Chondrocyte (in vitro differentiated cells): ENCODE measurements around the gene SGSM1. TPM values are rescaled to one million over a fixed set of nuclear protein-coding genes. Genes with fewer than 3 reads are reported as not detected.

Source experiments
- DNase-seq: peaks from one replicate; pipeline ENCODE4 v3.0.0; 2021; ENCODE audit warnings: mixed read lengths, low spot score
- H3K27ac Mint-ChIP-seq: one replicate; pipeline ENCODE4 v1.8.0; 2021; ENCODE audit warnings: mild to moderate bottlenecking, moderate library complexity, mixed read lengths; ENCODE audit not compliant: unreplicated experiment
- H3K27me3 Mint-ChIP-seq: 2 replicates; pipeline ENCODE4 v1.8.0; 2021; ENCODE audit warnings: low read depth, mixed read lengths
- H3K36me3 Mint-ChIP-seq: 2 replicates; pipeline ENCODE4 v1.8.0; 2021; ENCODE audit warnings: low read depth, mixed read lengths
- H3K4me1 Mint-ChIP-seq: 2 replicates; pipeline ENCODE4 v1.8.0; 2021; ENCODE audit warnings: low read depth, mild to moderate bottlenecking, mixed read lengths
- H3K4me3 Mint-ChIP-seq: one replicate; pipeline ENCODE4 v1.8.0; 2021; ENCODE audit warnings: mild to moderate bottlenecking, moderate library complexity, mixed read lengths; ENCODE audit not compliant: unreplicated experiment
- H3K9me3 Mint-ChIP-seq: 2 replicates; pipeline ENCODE4 v1.8.0; 2021; ENCODE audit warnings: low read depth, mixed read lengths
- total RNA-seq: library from RNA; stranded (reverse); gene quantifications from 3 replicates; pipeline ENCODE4 v1.2.1, GENCODE V29; 2021
- TF ChIP-seq, protein P1 (sequence below): fragments of 200-600 bp; sonication (generic); IDR thresholded peaks from 2 replicates; pipeline ENCODE4 v1.5.0; 2021; ENCODE audit warnings: antibody characterized with exemption, mild to moderate bottlenecking, moderate library complexity

SGSM1 gene
- total RNA-seq, 1 donor from 2014 or later: 0.05 TPM

DNA sequence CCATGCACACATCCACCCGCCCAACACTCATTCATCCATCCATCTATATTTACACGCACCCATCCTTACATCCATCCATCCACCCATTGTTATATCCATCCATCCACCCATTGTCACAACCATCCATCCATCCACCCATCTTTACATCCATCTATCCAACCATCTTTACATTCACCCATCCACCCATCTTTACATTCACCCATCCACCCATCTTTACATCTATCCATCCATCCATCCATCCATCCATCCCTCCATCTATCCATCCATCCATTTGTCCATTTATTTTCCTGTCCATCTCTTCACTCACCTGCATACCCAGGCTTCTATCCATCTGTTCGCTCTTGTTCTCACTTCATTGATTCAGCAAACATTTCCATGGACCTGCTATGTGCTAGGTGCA, 49.8 kb downstream of the SGSM1 start:
- H3K9me3 Mint-ChIP-seq: no peaks in the 10 kb centered on the region
- H3K27me3 Mint-ChIP-seq: peaks cover 20% of the 10 kb centered on the region
- DNase-seq: no peak
- H3K4me1 Mint-ChIP-seq: no peaks in the 10 kb centered on the region
- H3K27ac Mint-ChIP-seq: no peak overlapping the region
- H3K36me3 Mint-ChIP-seq: no peaks in the 10 kb centered on the region
- no peak overlapping the region for H3K4me3 Mint-ChIP-seq
- TF ChIP-seq, protein P1, sequence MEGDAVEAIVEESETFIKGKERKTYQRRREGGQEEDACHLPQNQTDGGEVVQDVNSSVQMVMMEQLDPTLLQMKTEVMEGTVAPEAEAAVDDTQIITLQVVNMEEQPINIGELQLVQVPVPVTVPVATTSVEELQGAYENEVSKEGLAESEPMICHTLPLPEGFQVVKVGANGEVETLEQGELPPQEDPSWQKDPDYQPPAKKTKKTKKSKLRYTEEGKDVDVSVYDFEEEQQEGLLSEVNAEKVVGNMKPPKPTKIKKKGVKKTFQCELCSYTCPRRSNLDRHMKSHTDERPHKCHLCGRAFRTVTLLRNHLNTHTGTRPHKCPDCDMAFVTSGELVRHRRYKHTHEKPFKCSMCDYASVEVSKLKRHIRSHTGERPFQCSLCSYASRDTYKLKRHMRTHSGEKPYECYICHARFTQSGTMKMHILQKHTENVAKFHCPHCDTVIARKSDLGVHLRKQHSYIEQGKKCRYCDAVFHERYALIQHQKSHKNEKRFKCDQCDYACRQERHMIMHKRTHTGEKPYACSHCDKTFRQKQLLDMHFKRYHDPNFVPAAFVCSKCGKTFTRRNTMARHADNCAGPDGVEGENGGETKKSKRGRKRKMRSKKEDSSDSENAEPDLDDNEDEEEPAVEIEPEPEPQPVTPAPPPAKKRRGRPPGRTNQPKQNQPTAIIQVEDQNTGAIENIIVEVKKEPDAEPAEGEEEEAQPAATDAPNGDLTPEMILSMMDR: no peak

DNA sequence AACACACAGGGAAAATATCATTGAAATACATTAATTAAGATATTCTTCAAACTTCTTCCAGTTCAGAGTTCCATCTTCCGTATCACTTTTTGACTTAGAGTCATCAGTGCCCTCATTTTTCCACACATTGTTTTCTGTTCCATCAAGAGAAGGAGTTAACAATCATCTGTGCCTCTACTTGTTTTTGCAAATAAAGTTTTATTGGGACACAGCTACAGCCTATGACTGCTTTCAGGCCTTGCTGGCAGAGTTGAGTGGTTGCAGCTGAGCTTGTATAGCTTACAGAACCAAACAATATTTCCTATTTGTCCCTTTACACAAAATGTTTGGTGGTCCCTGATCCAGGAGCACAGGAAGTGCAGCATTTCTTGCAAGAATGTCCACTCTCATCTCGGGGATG, 51.6 kb downstream of the SGSM1 start:
- H3K27ac Mint-ChIP-seq: no peak overlapping the region
- H3K27me3 Mint-ChIP-seq: peaks cover 18% of the 10 kb centered on the region
- H3K9me3 Mint-ChIP-seq: no peaks in the 10 kb centered on the region
- DNase-seq: no peak
- H3K36me3 Mint-ChIP-seq: no peaks in the 10 kb centered on the region
- TF ChIP-seq, protein P1: no peak
- no peaks in the 10 kb centered on the region for H3K4me1 Mint-ChIP-seq
- H3K4me3 Mint-ChIP-seq: no peak overlapping the region

DNA sequence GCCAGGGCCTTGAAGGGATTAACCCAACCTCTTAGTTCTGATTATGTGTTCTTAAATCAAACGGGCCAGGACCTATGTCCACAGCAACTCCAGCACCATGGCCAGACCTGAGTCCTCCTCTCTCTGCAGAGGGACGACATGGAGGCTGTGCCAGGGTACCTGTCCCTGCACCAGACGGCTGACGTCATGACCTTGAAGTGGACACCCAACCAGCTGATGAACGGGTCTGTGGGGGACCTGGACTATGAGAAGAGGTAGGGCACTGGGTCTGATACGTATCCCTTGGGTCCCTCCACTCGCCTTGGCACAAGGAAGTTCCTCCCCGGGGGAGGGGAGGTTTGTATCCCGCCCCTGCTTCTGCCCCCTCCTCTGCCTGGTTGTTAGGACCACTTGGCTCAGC, 53.6 kb downstream of the SGSM1 start:
- no peaks in the 10 kb centered on the region for H3K4me1 Mint-ChIP-seq
- H3K4me3 Mint-ChIP-seq: no peak overlapping the region
- H3K27me3 Mint-ChIP-seq: peaks cover 33% of the 10 kb centered on the region
- no peaks in the 10 kb centered on the region for H3K36me3 Mint-ChIP-seq
- H3K9me3 Mint-ChIP-seq: peaks cover 4% of the 10 kb centered on the region
- TF ChIP-seq, protein P1: no peak
- H3K27ac Mint-ChIP-seq: no peak overlapping the region
- DNase-seq: no peak

DNA sequence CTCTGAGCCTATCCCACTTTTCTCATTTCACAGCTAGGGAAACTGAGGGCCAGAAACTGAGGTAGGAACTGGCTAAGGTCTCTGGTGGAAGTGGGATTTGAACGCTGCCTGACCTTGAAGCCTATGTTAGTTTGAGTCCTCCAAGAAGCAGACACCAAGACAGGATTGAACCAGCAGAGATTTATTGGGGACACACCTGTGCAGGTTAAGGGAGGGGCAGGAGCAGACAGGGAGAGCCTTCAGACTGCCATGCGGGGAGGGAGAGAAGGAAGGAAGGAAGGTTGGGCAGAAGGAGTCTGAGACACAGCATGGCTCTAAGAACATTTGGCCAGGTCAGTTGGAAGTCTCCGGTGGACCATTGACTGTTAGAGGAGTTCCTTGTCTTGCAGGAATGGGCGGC, 59.5 kb downstream of the SGSM1 start:
- no peaks in the 10 kb centered on the region for H3K36me3 Mint-ChIP-seq
- TF ChIP-seq, protein P1: no peak

DNA sequence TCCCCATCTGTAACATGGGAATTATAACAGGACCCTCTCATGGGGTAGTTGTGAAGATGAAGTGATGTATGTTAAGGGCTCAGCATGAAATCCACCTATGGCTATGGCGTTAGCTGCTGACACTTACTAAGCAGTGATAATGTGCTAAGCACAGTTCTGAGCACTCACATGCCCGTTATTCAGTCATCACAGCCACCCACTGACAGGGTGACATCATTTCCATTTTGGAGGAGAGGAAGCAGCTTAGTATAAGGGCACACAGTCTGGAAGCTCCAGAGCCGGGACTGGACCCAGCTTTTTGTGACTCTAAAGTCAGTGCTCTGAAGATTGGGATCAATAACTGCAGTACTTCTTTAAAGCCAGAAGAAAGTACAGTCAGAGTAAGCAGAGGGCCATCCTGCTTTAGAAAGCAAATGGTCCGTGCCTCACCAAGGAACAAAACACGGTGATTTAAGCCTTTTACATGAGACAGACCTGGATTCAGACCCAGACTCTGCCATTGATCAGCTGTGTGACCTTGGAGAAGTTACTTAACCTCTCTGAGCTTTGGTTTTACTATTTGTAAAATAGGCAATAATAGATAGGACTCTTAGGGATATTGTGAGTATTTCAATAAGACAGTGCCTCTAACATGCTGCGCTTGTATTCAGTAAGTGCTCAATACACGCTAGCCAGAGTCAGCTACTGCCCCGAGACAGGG, 61.5 kb downstream of the SGSM1 start:
- TF ChIP-seq, protein P1: no peak
- peaks cover 4% of the 10 kb centered on the region for H3K9me3 Mint-ChIP-seq

More for the DNA sequence above, 59.5 kb downstream of the SGSM1 start:
- no peak for DNase-seq
- H3K9me3 Mint-ChIP-seq: peaks cover 4% of the 10 kb centered on the region
- H3K4me1 Mint-ChIP-seq: no peaks in the 10 kb centered on the region
- no peak overlapping the region for H3K4me3 Mint-ChIP-seq
- peaks cover 39% of the 10 kb centered on the region for H3K27me3 Mint-ChIP-seq
- no peak overlapping the region for H3K27ac Mint-ChIP-seq

More for the DNA sequence above, 61.5 kb downstream of the SGSM1 start:
- H3K4me1 Mint-ChIP-seq: no peaks in the 10 kb centered on the region
- H3K4me3 Mint-ChIP-seq: no peak overlapping the region
- H3K36me3 Mint-ChIP-seq: no peaks in the 10 kb centered on the region
- H3K27ac Mint-ChIP-seq: no peak overlapping the region
- H3K27me3 Mint-ChIP-seq: peaks cover 51% of the 10 kb centered on the region
- DNase-seq: no peak
